Prostate gland (tissue), 2 donors: ENCODE results near the gene ITGB5.

Experiments used
- CTCF ChIP-seq, 4 experiments: fragments of 200-600 bp in 2 of 4; fragments of 450-650 bp in 2 of 4; sonication (generic) in 2 of 4; IDR thresholded peaks; 1 replicate in 3 of 4; 2 replicates in 1 of 4; pipeline ENCODE4 v1.5.1; 2016 to 2019; ENCODE audit warnings: antibody characterized with exemption in 4 of 4, mild to moderate bottlenecking in 2 of 4, moderate library complexity in 2 of 4
- POLR2A ChIP-seq: fragments of 450-650 bp; IDR thresholded peaks from one replicate; pipeline ENCODE4 v1.6.1; 2016; ENCODE audit warnings: antibody characterized with exemption, mild to moderate bottlenecking

- no peak for TF ChIP-seq POLR2A
- no peak for TF ChIP-seq CTCF (IDR thresholded peaks at IDR 0.05)
Measured at GRCh38 chr3:124747111-124747981, 139.8 kb downstream of the ITGB5 start.
